Left ventricle myocardium superior (tissue), 1 donor: ENCODE data around the gene CGNL1. TPM values are rescaled to one million over a fixed set of nuclear protein-coding genes. Genes with fewer than 3 reads are reported as not detected.

Experiments used
- ATAC-seq: fragments of 200-7000 bp; cut with Tn5 transposase; one replicate; pipeline ENCODE4 v1.9.1; 2020; ENCODE audit warnings: mild to moderate bottlenecking, moderate library complexity
- DNase-seq: peaks from one replicate; pipeline ENCODE4 v3.0.0-alpha.2; 2020
- intact Hi-C: fragments of 100-400 bp; cut with micrococcal nuclease; formaldehyde crosslinking; loops from one replicate; pipeline ENCODE4 v1.11.0; 2022
- total RNA-seq: library from RNA; stranded (reverse); fragmentation: NEBNext Ultra II Directional; extraction: Animal tissue kit (Norgen Biotek cat#: 25700); gene quantifications from one replicate; pipeline ENCODE4 v1.2.1, GENCODE V29; 2021
- donor health status: DM: no; HTN: yes; CAD: no; lungs with severe emphysema.

The CGNL1 gene
- total RNA-seq, 1 donor from 2014 or later: 15.2 TPM

DNA sequence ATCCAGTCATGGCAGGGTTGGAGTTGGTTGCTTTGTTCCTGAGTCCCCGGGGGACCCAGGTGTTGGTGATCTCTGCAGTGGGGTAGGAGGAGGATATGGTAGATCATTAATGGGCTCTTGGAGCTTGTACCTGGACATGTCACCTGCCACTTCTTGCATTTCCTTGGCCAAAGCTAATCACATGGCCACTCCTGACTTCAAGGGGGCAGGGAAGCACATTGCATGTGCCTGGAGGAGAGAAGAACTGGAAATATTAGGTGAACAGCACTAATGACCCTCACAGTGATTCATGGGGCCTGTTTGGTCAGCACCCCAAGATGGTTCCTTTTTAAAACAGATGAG, 128.3 kb downstream of the CGNL1 start:
- intact Hi-C loops: no loop called here
- no peak for ATAC-seq

DNA sequence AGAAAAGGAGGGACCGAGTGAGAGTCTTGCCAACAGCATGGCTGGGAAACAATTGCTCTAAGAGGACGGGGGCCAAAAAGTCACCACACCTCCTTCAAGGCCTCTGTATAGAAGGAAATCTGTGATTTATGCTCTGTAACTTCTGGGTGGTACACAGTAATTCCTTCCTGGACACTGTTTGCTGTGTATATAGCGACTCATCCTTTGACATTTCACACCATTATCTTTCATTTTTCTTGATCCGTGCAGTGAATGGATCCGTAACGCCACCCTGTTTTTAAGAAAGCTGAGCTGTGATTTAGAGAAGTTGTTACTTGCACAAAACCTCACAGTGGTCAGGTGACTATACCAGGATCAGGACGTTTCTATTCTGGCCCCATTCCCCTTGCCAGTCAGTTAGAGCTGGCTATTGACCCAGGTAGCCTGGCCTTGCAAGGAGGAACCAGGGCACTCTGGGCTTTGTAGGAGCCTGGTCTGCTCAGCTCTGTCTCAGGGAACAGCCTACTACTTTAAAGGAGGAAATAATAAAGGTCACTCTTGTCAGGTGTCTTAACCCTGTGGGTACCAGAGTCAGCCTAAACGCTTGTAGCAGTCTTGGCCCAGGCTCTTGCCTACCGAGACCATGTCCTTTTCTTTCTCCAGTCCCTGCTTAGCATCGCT, 128.9 kb downstream of the CGNL1 start:
- DNase-seq: no peak
- ATAC-seq: no peak

More for the DNA sequence above, 128.3 kb downstream of the CGNL1 start:
- DNase-seq: no peak

DNA sequence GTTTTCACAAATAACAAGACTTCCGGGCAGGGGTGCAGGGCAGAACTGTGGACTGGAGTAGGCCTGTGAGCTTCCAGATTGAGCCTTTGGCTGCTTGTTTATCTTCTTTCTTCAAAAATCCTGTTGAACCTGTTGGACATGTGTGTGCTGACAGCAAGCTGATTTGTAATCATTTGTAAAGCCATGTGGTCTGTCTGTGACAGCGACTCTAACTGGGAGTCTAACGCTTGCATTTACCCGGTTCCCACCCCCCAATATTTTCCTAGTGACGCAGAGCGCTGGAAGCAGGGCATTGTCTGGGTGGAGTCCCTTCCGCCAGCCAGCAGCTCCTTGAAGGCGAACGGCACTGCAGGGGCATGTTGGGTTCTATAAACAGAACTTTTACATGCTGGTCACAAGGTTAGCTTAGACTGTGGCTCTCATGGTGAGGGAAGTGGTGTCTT, 129.7 kb downstream of the CGNL1 start:
- intact Hi-C loops: no loop called here
- peak; percentile 68 for ATAC-seq
- DNase-seq: peak; percentile 65

More for the DNA sequence above, 128.9 kb downstream of the CGNL1 start:
- intact Hi-C loops: no loop called here

DNA sequence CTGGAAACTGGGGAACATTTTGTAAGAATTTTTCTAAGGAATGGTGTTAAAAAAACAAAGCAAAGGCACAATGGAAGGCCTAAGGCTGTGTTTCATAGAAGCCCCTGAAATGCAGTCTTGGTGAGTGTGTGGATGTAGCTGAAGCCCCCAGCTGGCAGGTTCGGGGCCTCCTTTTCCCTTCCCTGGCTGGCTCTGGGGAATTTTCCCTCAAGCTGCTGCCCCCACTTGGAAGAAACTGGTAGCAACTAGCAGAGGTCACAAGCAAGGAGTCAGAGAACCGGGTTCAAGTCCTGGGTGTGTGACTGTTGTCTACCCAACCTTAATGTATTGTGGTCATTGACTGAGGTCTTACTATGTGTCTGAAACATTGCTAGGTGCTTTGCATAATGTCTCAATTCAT, 130.1 kb downstream of the CGNL1 start:
- DNase-seq (no peak), ATAC-seq (no peak)
- intact Hi-C loops: no loop called here

DNA sequence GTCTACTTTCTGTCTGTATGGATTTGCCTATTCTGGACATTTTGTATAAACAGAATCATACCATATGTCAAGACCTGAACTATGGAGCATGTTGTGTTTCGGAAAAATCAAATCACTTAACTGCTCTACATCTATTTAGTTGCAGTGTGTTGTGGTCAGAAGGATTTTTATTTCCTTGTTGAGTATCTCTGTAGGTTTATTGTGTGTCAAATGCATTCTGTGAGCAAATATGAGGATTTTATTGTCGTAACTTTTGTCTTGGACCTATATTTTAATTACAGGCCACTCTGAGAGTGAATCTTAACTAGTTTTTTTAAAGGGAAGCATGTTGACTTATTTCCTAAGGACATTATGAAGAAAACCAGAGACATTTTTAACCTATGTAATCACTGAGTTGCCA, 130.8 kb downstream of the CGNL1 start:
- DNase-seq: no peak
- no peak for ATAC-seq
- intact Hi-C loops: no loop called here

- ATAC-seq: peak; percentile 22
- peak; percentile 52 for DNase-seq
- intact Hi-C loops: no loop called here
Measured at GRCh38 chr15:57509126-57509525, 132.8 kb downstream of the CGNL1 start.

GRCh38 chr15:57509965-57510364, 133.7 kb downstream of the CGNL1 start:
- intact Hi-C loops: no loop called here
- ATAC-seq (peak; percentile 26), DNase-seq (no peak)

DNA sequence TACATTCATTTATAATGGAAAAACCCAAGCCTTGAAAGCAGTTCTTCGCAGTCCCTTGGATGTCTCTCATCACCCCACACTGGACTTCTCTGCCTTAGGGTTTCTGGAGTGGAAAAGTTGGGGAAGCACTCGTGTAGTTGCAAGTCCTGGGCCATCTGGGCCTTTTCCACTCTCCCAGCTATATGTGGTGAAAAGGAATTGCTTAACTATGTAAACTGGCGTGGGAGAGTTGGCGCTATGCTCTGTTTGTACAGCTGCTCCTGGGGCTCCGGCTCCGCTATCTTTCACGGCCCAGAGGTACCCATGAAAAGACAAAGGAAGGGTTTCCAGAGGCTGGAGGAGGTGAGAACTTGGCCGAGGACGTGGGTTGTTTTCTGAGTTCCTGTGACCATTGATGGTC, 134.3 kb downstream of the CGNL1 start:
- intact Hi-C loops: no loop called here
- ATAC-seq: peak; percentile 86
- DNase-seq: peak; percentile 73

DNA sequence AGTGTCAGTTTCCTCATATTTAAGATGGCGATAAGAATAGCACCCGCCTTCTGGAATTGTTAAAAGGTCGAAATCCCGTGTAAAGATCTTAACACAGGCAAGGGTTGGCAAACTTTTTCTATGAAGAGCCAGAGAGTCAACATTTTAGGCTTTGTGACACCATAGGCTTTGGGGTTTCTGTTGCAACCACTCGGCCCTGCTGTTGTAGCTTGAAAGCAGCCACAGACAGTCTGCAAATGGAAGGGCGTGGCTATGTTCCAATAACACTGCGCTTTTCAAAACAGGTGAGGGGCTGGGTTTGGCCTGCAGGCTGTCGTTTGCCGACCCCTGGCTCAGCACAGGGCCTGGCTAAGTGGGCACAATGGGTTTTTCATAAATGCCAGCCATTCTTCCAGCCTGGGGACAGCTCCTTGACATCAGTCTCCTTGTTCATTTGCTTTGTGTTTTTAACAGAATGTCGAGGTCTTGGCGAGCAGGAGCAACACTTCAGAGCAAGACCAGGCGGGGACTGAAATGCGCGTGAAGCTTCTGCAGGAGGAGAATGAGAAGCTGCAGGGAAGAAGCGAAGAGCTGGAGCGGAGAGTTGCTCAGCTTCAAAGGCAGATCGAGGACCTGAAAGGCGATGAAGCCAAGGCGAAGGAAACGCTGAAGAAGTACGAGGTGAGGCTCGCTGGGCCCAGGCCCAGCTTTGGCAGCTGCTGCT, 140.2 kb downstream of the CGNL1 start:
- intact Hi-C loops: no loop called here
- ATAC-seq: no peak
- DNase-seq: no peak

DNA sequence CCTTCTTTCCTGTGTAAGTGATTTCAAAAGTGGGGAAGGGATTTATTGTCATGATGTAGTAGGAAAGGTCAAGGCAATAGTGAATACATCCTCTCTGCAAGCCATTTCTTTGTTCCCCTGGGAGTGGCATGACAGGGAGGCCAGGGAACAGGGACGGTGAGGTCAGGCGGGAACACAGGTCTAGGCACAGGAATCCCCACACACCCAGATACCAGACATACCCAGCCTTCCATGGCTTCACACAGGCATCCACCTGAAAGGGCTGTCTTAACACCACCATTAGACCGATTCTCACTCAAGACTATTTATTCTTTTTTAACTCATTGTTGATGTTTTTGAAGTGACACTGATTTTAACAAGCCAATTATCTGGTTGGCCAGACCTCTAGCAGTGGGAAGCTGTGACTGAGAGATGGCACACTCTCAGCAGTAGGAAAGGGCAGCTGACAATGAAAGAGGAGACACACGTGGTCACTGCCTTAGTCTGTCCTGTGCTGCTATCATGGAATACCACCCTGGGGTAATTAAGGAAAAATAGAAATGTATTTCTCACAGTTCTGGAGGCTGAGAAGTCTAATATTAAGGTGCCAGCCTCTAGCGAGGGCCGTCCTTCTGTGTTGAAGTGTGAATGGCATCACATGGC, 140.8 kb downstream of the CGNL1 start:
- intact Hi-C loops: no loop called here
- ATAC-seq (no peak), DNase-seq (no peak)

GRCh38 chr15:57518779-57519405, 142.6 kb downstream of the CGNL1 start:
- ATAC-seq: no peak
- no peak for DNase-seq
- intact Hi-C loops: no loop called here

DNA sequence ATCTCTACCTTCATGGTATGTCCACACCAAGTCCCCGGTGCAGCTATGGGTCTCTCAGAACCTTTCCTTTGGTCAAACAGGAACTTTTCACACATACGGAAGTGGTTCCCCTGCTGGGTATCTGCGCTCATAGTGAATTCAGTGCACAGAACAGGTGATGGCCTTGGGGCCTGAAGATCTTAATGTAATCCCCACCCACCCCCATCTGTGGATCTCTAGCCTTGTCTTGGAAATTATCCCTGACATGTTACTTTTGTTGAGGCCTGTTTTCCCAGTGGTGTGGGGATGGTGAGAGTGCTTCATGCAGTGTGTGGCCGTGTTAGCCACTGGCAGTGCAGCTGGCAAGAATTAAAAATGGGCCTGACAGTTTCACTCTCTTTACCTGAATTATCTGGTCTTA, 143.5 kb downstream of the CGNL1 start:
- no peak for DNase-seq
- intact Hi-C loops: no loop called here
- no peak for ATAC-seq

DNA sequence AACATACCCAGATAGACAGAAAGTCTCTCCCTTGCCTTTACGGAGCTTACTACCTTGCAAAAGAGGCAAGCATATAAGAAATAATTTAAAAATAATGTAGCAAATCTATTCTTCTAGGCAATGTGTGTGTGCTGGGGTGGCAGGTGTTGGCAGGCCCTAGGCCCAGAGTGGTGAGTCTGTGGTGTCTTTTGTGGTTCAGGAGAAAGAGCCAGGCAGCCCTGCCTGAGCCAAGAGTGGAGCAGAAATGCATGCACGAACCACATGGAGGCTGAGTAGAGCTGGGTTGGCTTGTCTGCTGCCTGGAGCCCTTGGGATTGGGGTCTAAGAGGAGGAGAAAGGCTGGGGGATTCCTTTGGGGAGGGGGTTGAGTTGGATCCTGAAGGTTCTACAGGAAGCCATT, 145.2 kb downstream of the CGNL1 start:
- intact Hi-C loops: no loop called here
- no peak for ATAC-seq
- no peak for DNase-seq

GRCh38 chr15:57522148-57522547, 145.8 kb downstream of the CGNL1 start:
- intact Hi-C loops: no loop called here
- DNase-seq (no peak), ATAC-seq (peak; percentile 83)

DNA sequence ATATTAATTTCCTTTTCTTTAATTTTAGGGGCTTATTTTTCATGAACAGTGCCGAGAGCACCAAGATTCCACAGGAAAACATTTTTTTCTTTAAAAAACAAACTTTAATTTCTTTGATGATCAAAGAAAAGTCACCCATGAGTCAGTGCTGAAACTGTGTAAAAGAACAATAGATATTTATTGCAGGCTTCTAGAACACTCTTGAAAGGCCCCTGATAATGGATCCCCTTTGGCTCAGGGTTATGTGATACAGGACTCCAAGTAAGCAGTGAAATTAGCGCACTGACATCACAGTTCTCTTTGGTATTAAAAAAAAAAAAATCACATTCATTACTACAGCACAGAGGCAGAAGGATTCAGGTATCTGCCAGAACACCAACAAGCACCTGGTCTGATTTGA, 149.3 kb downstream of the CGNL1 start:
- ATAC-seq: no peak
- intact Hi-C loops: no loop called here

DNA sequence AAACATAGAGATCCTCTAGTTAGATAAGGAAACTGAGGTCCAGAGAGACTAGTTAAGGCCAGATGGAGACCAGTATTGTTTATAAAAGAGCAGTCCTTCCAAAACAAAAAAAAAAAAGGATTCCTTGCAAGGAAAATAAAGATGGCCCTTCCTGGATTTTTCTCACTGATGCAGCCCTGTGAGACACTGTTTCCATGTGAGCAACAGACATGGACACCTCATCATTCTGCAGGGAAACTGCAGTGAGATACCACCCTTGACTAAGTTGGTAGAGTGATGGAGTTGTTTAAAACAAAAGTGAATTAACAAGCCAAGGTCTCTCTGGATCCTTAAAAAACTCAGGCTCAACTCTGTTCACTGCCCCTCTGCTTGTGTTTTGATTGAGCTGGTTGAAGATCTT, 149.8 kb downstream of the CGNL1 start:
- no peak for ATAC-seq
- no peak for DNase-seq
- intact Hi-C loops: no loop called here

More for the DNA sequence above, 149.3 kb downstream of the CGNL1 start:
- DNase-seq: no peak

DNA sequence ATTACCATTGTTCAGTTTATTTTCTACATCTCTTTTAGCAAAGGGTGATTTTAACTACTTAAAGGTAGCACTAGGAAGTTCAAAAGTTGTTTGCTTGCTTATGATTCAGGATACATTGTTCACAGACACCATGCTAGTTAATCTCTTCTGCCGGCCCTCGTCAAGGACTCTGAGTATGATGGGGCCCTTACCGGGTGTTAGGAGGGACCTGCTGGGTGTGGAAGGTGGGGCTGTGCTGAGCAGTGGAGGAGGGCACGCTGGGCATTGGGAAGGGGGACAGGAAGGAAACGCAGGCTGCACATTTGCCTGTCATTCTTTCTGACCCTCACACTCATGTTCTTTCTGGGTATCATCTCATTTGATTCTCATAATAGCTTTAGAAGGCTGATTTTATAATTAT, 150.3 kb downstream of the CGNL1 start:
- ATAC-seq (no peak), DNase-seq (no peak)
- intact Hi-C loops: loop anchor here (1.0 kb wide), 1 partner anchor 186 kb away; no protein-coding TSS in a partner anchor

GRCh38 chr15:57527382-57528091, 151.2 kb downstream of the CGNL1 start:
- peak; percentile 76 for ATAC-seq
- intact Hi-C loops: loop anchor here (1.0 kb wide), 1 partner anchor 187 kb away; no protein-coding TSS in a partner anchor
- DNase-seq: no peak

DNA sequence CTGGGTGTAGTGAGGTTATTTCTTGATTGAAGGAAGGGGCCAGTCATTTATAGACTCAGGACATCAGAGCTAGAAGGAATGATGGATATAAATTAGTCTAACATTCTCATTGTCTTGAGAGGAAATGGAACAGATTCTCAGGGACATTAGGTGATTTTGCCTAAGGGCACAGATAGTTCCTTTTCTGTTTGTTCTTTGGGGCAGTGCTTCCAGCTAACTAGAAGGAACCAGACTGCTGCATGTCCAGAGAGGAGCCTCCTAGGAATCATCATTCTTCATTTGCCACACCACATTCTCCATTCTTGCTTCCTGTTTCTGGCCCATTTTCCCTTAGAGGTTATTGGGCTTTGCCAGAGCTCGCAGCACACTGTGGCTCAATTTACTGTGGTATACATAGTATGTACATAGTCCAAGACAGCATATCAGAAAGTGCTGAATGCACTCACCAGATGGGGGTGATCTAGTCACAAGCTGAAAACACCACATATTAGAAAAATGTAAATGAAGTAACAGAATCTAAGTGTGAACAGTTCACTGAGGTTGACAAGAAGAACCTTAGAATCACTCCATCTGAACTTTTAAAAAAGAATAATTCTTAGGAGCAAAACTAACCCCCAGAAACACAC, 152.7 kb downstream of the CGNL1 start:
- no peak for ATAC-seq
- no peak for DNase-seq
- intact Hi-C loops: no loop called here
